ENCODE data around the gene SLC2A11.
"Not testable (repeated sequence)": the region's sequence is repeated elsewhere in the genome, so short reads cannot be mapped to it uniquely, and the experiment has no call there.

SLC2A11 gene

DNA sequence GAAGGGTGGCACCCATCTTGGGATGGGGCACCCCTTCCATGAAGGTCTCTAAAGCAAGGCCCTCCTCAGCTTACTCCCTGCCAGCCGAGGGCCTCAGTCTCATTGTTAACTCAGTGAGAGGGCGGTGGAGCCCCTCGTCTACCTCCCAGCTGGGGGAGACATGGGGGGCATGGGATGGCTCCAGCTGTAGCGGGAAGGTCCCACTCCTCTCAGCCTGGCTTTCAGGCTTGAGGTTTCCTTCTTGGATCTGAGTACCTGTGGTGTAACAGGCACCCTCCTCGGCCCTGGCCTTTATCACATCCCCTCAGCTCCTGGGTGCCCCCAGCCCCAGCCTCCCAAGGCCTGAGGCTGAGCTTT lies 38.5 kb downstream of the SLC2A11 start:
- DNase-seq (ENCODE audit: low read depth): no peak
- TF ChIP-seq, protein P1, sequence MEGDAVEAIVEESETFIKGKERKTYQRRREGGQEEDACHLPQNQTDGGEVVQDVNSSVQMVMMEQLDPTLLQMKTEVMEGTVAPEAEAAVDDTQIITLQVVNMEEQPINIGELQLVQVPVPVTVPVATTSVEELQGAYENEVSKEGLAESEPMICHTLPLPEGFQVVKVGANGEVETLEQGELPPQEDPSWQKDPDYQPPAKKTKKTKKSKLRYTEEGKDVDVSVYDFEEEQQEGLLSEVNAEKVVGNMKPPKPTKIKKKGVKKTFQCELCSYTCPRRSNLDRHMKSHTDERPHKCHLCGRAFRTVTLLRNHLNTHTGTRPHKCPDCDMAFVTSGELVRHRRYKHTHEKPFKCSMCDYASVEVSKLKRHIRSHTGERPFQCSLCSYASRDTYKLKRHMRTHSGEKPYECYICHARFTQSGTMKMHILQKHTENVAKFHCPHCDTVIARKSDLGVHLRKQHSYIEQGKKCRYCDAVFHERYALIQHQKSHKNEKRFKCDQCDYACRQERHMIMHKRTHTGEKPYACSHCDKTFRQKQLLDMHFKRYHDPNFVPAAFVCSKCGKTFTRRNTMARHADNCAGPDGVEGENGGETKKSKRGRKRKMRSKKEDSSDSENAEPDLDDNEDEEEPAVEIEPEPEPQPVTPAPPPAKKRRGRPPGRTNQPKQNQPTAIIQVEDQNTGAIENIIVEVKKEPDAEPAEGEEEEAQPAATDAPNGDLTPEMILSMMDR (conservative IDR thresholded peaks at IDR 0.05; ENCODE audit: control insufficient read depth, insufficient read depth, low read depth, low read length): no peak
- H3K4me3 ChIP-seq (ENCODE audit: control insufficient read depth, low read depth, low read length): no peak overlapping the region

DNA sequence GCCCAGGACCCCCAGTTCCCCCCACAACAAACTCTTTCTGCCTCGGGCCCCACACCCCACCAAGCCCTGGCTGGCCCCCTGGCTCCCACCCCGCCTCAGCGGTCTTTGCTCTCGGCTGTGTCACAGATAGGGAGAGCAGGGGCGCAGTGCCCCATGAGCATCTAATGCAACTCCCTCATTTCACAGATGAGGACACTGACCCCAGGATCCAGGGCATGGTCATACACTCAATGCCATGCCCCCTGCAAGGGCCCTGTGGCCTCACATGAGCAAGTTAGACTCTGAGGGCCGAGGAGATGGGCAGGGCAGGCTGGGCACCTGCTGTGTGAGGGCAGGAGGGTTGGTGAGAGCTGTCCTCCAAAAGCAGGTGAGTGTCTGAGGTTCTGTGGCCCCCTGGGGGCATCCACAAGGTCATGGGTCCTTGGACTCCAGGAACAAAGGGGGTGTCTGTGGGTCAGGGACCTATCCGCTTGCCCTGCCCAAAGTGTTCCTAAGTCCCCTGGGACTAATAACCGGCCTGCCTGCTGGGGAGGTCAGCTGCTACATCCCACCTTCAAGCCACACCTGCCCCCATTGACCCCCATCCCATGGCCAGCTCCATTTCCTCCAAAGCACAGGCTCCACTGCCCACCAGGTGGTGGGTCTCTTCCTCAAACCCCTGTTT lies 39.0 kb downstream of the SLC2A11 start:
- TF ChIP-seq, protein P1 (conservative IDR thresholded peaks at IDR 0.05; ENCODE audit: control insufficient read depth, insufficient read depth, low read depth, low read length): no peak
- no peak for DNase-seq (ENCODE audit: low read depth)
- no peak overlapping the region for H3K4me3 ChIP-seq (ENCODE audit: control insufficient read depth, low read depth, low read length)

DNA sequence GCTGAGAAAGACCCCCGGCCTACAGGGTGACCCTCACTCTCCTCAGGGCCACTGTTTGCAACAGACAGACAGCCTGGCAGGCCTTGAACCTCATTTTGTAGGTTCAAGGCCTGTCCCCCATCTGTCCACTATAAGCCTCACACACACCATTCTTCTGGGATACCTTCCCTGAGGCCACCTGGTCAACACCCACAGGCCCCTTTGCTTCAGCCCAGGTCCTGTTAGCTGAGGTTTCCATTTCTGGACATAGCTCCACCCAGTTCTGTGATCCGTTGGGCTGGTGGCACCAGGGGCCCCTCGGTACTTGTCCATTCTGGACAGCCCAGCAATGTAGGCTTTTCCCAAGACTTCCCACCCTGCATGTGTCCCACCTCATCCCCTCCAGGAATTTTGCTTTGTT lies 39.6 kb downstream of the SLC2A11 start:
- H3K4me3 ChIP-seq (ENCODE audit: control insufficient read depth, low read depth, low read length): no peak overlapping the region
- no peak for DNase-seq (ENCODE audit: low read depth)
- TF ChIP-seq, protein P1 (conservative IDR thresholded peaks at IDR 0.05; ENCODE audit: control insufficient read depth, insufficient read depth, low read depth, low read length): no peak

DNA sequence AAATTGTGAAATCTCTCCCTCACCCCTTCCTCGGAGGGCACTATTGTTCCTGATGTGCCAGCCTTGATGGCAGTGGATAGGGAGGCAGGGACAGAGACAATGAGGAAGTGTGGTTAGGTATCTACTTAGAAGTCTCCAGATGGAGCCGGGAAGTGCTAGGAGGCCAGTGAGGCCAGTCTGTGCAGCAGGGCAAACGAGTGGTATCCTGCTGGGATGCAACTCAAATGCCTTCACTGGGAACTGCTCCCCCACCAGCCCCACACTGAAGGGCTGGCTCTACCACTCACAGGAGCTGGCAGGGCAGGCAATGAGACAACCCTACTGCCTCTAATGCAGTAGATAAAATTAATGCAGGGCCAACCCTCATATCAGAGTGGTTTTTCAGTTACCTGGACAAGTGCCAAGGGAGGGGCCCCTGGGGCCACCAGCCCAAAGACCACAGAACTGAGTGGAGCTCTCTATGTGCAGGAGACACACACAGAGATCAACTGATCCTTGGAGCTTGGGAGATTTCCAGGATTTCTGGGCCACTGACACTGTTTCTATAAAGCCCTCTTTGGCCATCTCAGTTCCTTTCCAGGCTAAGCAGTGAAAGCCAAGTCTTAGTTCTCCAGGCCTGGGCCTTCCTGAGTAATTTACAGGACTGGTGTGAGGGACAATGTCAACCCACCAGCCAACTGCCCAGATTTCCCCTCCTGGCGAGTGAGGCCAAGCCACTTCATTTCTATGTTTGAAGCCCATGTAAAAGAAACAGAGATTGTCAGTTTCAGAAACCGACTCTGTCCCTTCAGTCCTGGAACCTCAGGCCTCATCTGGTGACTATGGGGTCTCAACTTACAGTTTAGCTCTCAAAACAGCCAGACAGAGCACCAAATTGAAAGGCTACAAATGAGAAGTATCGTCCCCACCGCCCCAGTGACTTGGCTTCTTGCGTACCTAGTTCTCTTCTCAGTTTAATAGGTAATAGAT lies 40.6 kb downstream of the SLC2A11 start:
- H3K4me3 ChIP-seq (ENCODE audit: control insufficient read depth, low read depth, low read length): no peak overlapping the region
- TF ChIP-seq, protein P1 (conservative IDR thresholded peaks at IDR 0.05; ENCODE audit: control insufficient read depth, insufficient read depth, low read depth, low read length): no peak
- no peak for DNase-seq (ENCODE audit: low read depth)

DNA sequence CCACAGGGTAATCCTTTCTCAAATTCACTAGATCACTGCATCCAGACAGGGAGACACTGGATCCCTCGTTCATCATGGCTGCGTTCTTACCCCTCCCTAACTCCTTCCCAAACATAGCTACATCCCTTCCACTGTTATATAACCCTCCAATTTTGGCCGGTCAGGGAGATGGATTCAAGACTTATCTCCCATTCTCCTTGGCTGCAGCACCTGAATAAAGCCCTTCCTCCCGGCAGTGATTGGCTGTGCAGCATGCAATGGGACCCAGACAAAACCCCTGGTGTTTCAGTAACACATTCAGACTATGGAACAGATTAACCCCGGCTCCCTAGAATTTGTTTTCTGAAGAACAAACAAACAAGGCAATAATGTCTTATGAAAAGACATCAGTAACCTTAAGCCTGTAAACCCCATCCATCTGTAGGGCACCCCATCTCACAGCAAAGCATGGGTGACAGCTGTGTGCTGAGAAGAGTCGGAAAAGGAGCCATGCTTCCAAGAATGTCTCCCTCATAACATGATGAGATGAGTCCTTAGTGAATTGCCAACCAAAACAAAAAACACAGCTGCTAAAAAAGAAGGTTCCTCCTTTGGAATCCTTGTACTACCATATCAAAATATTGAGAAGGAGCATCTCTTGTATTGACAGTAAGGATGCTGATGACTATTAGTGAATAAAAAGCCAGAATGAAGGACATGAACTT lies 41.5 kb downstream of the SLC2A11 start:
- TF ChIP-seq, protein P1 (conservative IDR thresholded peaks at IDR 0.05; ENCODE audit: control insufficient read depth, insufficient read depth, low read depth, low read length): no peak
- H3K4me3 ChIP-seq (ENCODE audit: control insufficient read depth, low read depth, low read length): no peak overlapping the region
- DNase-seq (ENCODE audit: low read depth): no peak

DNA sequence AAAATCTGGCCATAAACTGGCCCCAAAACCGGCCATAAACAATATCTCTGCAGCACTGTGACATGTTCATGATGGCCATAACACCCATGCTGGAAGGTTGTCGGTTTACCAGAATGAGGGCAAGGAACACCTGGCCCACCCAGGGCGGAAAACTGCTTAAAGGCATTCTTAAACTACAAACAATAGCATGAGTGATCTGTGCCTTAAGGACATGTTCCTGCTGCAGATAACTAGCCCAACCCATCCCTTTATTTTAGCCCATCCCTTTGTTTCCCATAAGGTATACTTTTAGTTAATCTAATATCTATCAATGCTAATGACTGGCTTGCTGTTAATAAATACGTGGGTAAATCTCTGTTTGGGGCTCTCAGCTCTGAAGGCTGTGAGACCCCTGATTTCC lies 42.6 kb downstream of the SLC2A11 start:
- not testable (repeated sequence) for DNase-seq (ENCODE audit: low read depth)

DNA sequence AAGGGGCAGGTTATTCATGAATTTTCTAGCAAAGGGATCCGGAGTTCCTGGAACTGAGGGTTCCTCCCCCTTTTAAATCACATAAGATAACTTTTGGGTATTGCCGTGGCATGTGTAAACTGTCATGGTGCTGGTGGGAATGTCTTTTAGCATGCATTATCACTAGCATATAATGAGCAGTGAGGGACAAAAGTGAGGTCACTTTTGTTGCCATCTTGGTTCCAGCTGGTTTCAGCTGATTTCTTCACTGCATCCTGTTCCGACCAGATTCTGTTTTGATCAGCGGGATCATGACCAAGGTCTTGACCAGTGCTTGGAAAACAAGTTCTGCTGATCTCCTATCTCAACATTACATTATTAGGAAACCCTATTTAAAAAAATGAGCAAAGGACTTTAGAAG lies 43.9 kb downstream of the SLC2A11 start:
- DNase-seq (ENCODE audit: low read depth): no peak
- H3K4me3 ChIP-seq (ENCODE audit: control insufficient read depth, low read depth, low read length): no peak overlapping the region
- TF ChIP-seq, protein P1 (conservative IDR thresholded peaks at IDR 0.05; ENCODE audit: control insufficient read depth, insufficient read depth, low read depth, low read length): no peak

More for the DNA sequence above, 42.6 kb downstream of the SLC2A11 start:
- H3K4me3 ChIP-seq (ENCODE audit: control insufficient read depth, low read depth, low read length): not testable (repeated sequence)
